Measurements from ENCODE around the gene JAZF1. TPM values are rescaled to one million over a fixed set of nuclear protein-coding genes. Genes with fewer than 3 reads are reported as not detected.

The JAZF1 gene
- total RNA-seq, 1 donor from 2014 or later = 7.2 TPM

DNA sequence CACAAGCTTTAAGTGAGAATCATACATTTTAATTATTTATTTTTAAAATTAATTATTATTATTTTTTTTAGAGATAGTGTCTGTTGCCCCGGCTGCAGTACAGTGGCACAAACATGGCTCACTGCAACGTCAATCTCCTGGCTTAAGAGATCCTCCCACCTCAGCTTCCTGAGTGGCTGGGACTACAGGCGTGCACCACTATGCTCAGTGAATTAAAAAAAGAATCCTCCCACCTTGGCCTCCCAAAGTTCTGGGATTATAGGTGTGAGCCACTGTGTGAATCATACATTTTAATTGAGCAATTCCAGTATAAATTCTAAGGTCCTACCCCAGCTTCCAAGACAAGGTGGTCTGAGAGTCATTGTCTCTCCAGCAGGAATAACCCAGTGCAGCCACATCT, 172.4 kb downstream of the JAZF1 start:
- H3K27ac Mint-ChIP-seq = no peak overlapping the region
- H3K4me3 Mint-ChIP-seq = no peak overlapping the region
- no peaks in the 10 kb centered on the region for H3K27me3 Mint-ChIP-seq (ENCODE audit: low read depth)
- no peaks in the 10 kb centered on the region for H3K36me3 Mint-ChIP-seq
- DNase-seq (ENCODE audit: low spot score in 2 of 2, unreplicated experiment in 2 of 2) = no peak
- no peaks in the 10 kb centered on the region for H3K9me3 Mint-ChIP-seq
- TF ChIP-seq, protein P1, sequence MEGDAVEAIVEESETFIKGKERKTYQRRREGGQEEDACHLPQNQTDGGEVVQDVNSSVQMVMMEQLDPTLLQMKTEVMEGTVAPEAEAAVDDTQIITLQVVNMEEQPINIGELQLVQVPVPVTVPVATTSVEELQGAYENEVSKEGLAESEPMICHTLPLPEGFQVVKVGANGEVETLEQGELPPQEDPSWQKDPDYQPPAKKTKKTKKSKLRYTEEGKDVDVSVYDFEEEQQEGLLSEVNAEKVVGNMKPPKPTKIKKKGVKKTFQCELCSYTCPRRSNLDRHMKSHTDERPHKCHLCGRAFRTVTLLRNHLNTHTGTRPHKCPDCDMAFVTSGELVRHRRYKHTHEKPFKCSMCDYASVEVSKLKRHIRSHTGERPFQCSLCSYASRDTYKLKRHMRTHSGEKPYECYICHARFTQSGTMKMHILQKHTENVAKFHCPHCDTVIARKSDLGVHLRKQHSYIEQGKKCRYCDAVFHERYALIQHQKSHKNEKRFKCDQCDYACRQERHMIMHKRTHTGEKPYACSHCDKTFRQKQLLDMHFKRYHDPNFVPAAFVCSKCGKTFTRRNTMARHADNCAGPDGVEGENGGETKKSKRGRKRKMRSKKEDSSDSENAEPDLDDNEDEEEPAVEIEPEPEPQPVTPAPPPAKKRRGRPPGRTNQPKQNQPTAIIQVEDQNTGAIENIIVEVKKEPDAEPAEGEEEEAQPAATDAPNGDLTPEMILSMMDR (IDR thresholded peaks at IDR 0.05; ENCODE audit: unreplicated experiment) = no peak
- H3K4me1 Mint-ChIP-seq = peaks cover 30% of the 10 kb centered on the region

DNA sequence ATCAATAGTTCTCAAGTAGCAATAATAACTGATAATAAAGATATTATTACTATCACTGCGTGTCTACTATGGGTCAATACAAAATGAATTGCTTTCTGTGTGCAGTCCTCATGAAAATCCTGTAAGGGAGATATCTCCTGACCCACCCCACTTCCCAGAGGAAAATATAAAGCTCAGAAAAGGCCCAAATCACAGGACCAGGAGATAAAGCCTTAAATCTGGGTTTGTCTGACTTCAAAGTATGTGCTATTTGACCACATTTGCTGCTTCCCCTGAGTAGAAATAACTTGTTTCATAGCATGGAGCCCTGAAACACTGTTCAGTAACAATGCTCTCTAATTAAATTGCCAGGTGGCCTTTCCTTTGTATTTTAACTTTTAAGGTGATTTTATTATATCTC, 174.1 kb downstream of the JAZF1 start:
- TF ChIP-seq, protein P1 (IDR thresholded peaks at IDR 0.05; ENCODE audit: unreplicated experiment) = no peak
- Mint-ChIP-seq H3K9me3 (no peaks in the 10 kb centered on the region), H3K4me1 (peaks cover 28% of the 10 kb centered on the region), H3K27ac (peak overlapping the region; percentile 9), H3K4me3 (no peak overlapping the region), H3K36me3 (no peaks in the 10 kb centered on the region), H3K27me3 (ENCODE audit: low read depth) (no peaks in the 10 kb centered on the region)
- DNase-seq (ENCODE audit: low spot score in 2 of 2, unreplicated experiment in 2 of 2) = no peak

DNA sequence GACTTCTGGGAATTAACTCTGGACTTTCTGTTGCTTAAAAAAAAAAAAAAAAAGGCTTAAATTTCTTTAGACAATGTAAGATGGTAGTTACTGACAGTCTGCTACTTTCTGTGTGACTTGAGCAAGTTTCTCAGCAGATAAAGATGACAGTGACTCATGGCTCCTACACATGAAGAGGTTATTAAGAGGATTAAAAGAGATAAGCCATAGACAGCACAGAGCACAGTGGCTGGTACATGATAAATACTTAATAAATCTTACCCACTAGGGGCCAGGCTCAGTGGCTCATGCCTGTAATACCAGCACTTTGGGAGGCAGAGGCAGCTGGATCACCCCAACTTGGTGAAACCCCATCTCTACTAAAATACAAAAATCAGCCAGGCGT, 174.8 kb downstream of the JAZF1 start:
- TF ChIP-seq, protein P1 (IDR thresholded peaks at IDR 0.05; ENCODE audit: unreplicated experiment) = no peak
- Mint-ChIP-seq H3K9me3 (no peaks in the 10 kb centered on the region), H3K27me3 (ENCODE audit: low read depth) (no peaks in the 10 kb centered on the region), H3K4me3 (no peak overlapping the region), H3K4me1 (peaks cover 30% of the 10 kb centered on the region), H3K27ac (peak overlapping the region; percentile 10), H3K36me3 (no peaks in the 10 kb centered on the region)
- no peak for DNase-seq (ENCODE audit: low spot score in 2 of 2, unreplicated experiment in 2 of 2)

DNA sequence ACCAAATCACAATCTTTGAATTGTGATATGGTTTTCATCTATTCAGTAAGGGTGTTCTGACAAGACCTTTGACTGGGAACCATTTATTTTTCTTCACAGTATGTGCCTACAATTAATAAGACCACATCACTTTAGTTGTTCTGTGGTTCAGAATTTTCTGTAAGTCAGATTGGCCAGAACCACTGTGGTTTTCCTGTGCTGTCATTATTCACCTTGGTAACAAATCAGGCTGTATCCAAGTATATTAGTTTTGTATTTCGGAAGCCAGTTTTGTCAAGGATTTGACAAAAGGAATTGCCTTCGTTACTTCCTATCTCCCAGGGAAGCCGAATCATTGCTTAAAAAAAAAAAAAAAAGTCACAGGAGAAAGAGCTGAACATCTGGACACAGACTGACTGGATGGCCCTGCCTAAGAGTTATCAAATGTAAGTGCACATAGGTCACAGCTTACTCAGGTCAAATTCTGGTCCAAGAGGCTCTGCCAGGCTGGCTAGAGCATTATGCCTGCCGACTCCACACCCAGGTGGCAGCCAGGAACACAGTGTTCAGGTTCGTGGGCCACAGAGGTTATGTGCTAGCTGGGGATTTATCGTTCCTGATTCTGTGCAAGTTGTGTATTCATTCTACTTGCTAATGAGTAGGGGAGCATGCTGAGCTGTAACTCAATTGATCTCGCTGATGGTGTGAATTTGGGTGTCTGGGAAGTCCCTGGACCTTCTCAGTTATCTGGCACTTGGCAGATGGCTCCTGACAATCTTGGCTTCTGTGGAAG, 175.3 kb downstream of the JAZF1 start:
- no peak for DNase-seq (ENCODE audit: low spot score in 2 of 2, unreplicated experiment in 2 of 2)
- H3K27ac Mint-ChIP-seq = peak overlapping the region; percentile 10
- no peaks in the 10 kb centered on the region for H3K27me3 Mint-ChIP-seq (ENCODE audit: low read depth)
- H3K4me3 Mint-ChIP-seq = no peak overlapping the region
- no peaks in the 10 kb centered on the region for H3K9me3 Mint-ChIP-seq
- no peaks in the 10 kb centered on the region for H3K36me3 Mint-ChIP-seq
- TF ChIP-seq, protein P1 (IDR thresholded peaks at IDR 0.05; ENCODE audit: unreplicated experiment) = no peak
- H3K4me1 Mint-ChIP-seq = peaks cover 30% of the 10 kb centered on the region

DNA sequence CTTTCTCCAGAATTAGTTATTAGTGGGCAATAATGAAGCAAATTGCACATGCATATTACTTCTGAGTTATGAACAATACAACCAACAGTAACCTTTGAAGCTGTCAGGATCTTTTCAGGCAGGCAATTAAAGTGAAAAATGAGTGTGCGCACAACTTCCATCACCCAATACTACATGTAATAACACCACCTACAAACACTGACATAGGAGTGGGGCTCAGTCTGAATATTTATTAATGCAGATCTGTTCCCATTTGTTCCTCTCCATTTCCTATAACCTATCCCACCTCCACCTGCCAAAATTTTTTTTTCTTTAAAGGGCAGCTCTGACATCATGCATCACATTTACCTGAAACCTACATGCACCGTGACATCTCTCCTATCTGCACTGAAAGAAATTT, 177.2 kb downstream of the JAZF1 start:
- Mint-ChIP-seq H3K27ac (no peak overlapping the region), H3K36me3 (no peaks in the 10 kb centered on the region), H3K4me3 (no peak overlapping the region), H3K27me3 (ENCODE audit: low read depth) (no peaks in the 10 kb centered on the region), H3K9me3 (no peaks in the 10 kb centered on the region), H3K4me1 (peaks cover 23% of the 10 kb centered on the region)
- DNase-seq (ENCODE audit: low spot score in 2 of 2, unreplicated experiment in 2 of 2) = no peak
- TF ChIP-seq, protein P1 (IDR thresholded peaks at IDR 0.05; ENCODE audit: unreplicated experiment) = no peak

All from mesothelial cell of epicardium (in vitro differentiated cells).